Glutamatergic neuron (in vitro differentiated cells): Measurements from ENCODE around the gene SLC25A5. TPM values are rescaled to one million over a fixed set of nuclear protein-coding genes. Genes with fewer than 3 reads are reported as not detected.

Source experiments
- DNase-seq: peaks from one replicate; pipeline ENCODE4 v3.0.0; 2022
- H3K27ac Mint-ChIP-seq: one replicate; pipeline ENCODE4 v1.8.0; 2020; ENCODE audit warnings: mild to moderate bottlenecking, mixed read lengths, inconsistent platforms; ENCODE audit not compliant: unreplicated experiment
- H3K27me3 Mint-ChIP-seq: one replicate; pipeline ENCODE4 v1.8.0; 2020; ENCODE audit warnings: mild to moderate bottlenecking, moderate library complexity, mixed read lengths, inconsistent platforms; ENCODE audit not compliant: unreplicated experiment
- H3K36me3 Mint-ChIP-seq: one replicate; pipeline ENCODE4 v1.8.0; 2020; ENCODE audit warnings: mild to moderate bottlenecking, mixed read lengths, inconsistent platforms; ENCODE audit not compliant: unreplicated experiment
- H3K4me1 Mint-ChIP-seq: one replicate; pipeline ENCODE4 v1.8.0; 2020; ENCODE audit warnings: mild to moderate bottlenecking, low read depth, mixed read lengths, inconsistent platforms; ENCODE audit not compliant: unreplicated experiment
- H3K4me3 Mint-ChIP-seq: one replicate; pipeline ENCODE4 v1.8.0; 2020; ENCODE audit warnings: mild to moderate bottlenecking, mixed read lengths, inconsistent platforms; ENCODE audit not compliant: unreplicated experiment
- H3K9me3 Mint-ChIP-seq: one replicate; pipeline ENCODE4 v1.8.0; 2020; ENCODE audit warnings: mild to moderate bottlenecking, moderate library complexity, mixed read lengths, inconsistent platforms; ENCODE audit not compliant: unreplicated experiment
- CTCF ChIP-seq: fragments of 200-600 bp; sonication (generic); IDR thresholded peaks from one replicate; pipeline ENCODE4 v1.5.0; 2021; ENCODE audit not compliant: partially characterized antibody, unreplicated experiment
- total RNA-seq: library from RNA; stranded (reverse); fragmentation: NEBNext Ultra II Directional; extraction: Animal tissue kit (Norgen Biotek cat#: 25700); gene quantifications from one replicate; pipeline ENCODE4 v1.2.1, GENCODE V29; 2021; ENCODE audit not compliant: unreplicated experiment

SLC25A5 gene
- total RNA-seq, 1 donor from 2014 or later: 179 TPM

GRCh38 chrX:119474615-119475388 is 6.6 kb downstream of the SLC25A5 start:
- H3K4me1 Mint-ChIP-seq: no peaks in the 10 kb centered on the region
- H3K9me3 Mint-ChIP-seq: no peaks in the 10 kb centered on the region
- H3K27me3 Mint-ChIP-seq: no peaks in the 10 kb centered on the region
- no peak overlapping the region for H3K27ac Mint-ChIP-seq
- TF ChIP-seq CTCF: no peak
- no peak for DNase-seq
- no peaks in the 10 kb centered on the region for H3K36me3 Mint-ChIP-seq
- no peak overlapping the region for H3K4me3 Mint-ChIP-seq

- Mint-ChIP-seq H3K27me3 (no peaks in the 10 kb centered on the region), H3K9me3 (no peaks in the 10 kb centered on the region), H3K27ac (no peak overlapping the region), H3K4me3 (no peak overlapping the region), H3K4me1 (no peaks in the 10 kb centered on the region), H3K36me3 (no peaks in the 10 kb centered on the region)
- no peak for DNase-seq
- no peak for TF ChIP-seq CTCF
Measured at GRCh38 chrX:119475389-119476101, 7.3 kb downstream of the SLC25A5 start.

- DNase-seq: no peak
- no peak for TF ChIP-seq CTCF
- no peaks in the 10 kb centered on the region for H3K36me3 Mint-ChIP-seq
- no peaks in the 10 kb centered on the region for H3K27me3 Mint-ChIP-seq
- no peaks in the 10 kb centered on the region for H3K4me1 Mint-ChIP-seq
- no peaks in the 10 kb centered on the region for H3K9me3 Mint-ChIP-seq
- no peak overlapping the region for H3K27ac Mint-ChIP-seq
- no peak overlapping the region for H3K4me3 Mint-ChIP-seq
Measured at GRCh38 chrX:119477812-119478232, 9.6 kb downstream of the SLC25A5 start.

- Mint-ChIP-seq H3K4me1 (no peaks in the 10 kb centered on the region), H3K27ac (no peak overlapping the region), H3K27me3 (no peaks in the 10 kb centered on the region), H3K4me3 (no peak overlapping the region), H3K9me3 (no peaks in the 10 kb centered on the region), H3K36me3 (no peaks in the 10 kb centered on the region)
- DNase-seq: no peak
- no peak for TF ChIP-seq CTCF
Measured at GRCh38 chrX:119478504-119478903, 10.3 kb downstream of the SLC25A5 start.

GRCh38 chrX:119479845-119480244 is 11.6 kb downstream of the SLC25A5 start:
- no peak for DNase-seq
- H3K27ac Mint-ChIP-seq: no peak overlapping the region
- no peaks in the 10 kb centered on the region for H3K4me1 Mint-ChIP-seq
- no peaks in the 10 kb centered on the region for H3K36me3 Mint-ChIP-seq
- no peak overlapping the region for H3K4me3 Mint-ChIP-seq
- no peaks in the 10 kb centered on the region for H3K9me3 Mint-ChIP-seq
- TF ChIP-seq CTCF: no peak
- no peaks in the 10 kb centered on the region for H3K27me3 Mint-ChIP-seq
